Measurements from ENCODE around the gene ACAP3.
A peak's percentile ranks its signal among the peaks of the same experiment; 100 is the strongest.
"Not testable (repeated sequence)": the region's sequence is repeated elsewhere in the genome, so short reads cannot be mapped to it uniquely, and the experiment has no call there.

ACAP3 gene

GRCh38 chr1:1329304-1330210 lies 21.8 kb upstream of the ACAP3 start:
- no peak for DNase-seq

- no peak for DNase-seq
Observed at GRCh38 chr1:1328254-1328653, 20.5 kb upstream of the ACAP3 start.

GRCh38 chr1:1327291-1327690 lies 19.6 kb upstream of the ACAP3 start:
- DNase-seq, result no peak

GRCh38 chr1:1326075-1326605 lies 18.4 kb upstream of the ACAP3 start:
- DNase-seq, result no peak

GRCh38 chr1:1325288-1326074 lies 17.8 kb upstream of the ACAP3 start:
- DNase-seq, result no peak

GRCh38 chr1:1324524-1325287 lies 17.0 kb upstream of the ACAP3 start, which contains the start of the genes CPTP and INTS11:
Gene CPTP (plus strand): TSS chr1:1324802. CDS start chr1:1326911, 2,109 bp downstream.
Gene INTS11 (minus strand): TSS chr1:1324660. CDS start chr1:1324608, 52 bp downstream.
- DNase-seq, result peak; percentile 95

GRCh38 chr1:1324084-1324523 lies 16.4 kb upstream of the ACAP3 start:
- DNase-seq, result no peak

- no peak for DNase-seq
Observed at GRCh38 chr1:1322952-1323351, 15.2 kb upstream of the ACAP3 start.

- DNase-seq, result no peak
Observed at GRCh38 chr1:1322418-1322817, 14.7 kb upstream of the ACAP3 start.

- no peak for DNase-seq
Observed at GRCh38 chr1:1321477-1321876, 13.7 kb upstream of the ACAP3 start.

GRCh38 chr1:1320666-1321448 lies 13.1 kb upstream of the ACAP3 start:
- no peak for DNase-seq

GRCh38 chr1:1319646-1319941 lies 11.9 kb upstream of the ACAP3 start:
- no peak for DNase-seq

GRCh38 chr1:1318777-1319645 lies 11.3 kb upstream of the ACAP3 start:
- no peak for DNase-seq

GRCh38 chr1:1318131-1318652 lies 10.5 kb upstream of the ACAP3 start:
- DNase-seq, result no peak

GRCh38 chr1:1317420-1317819 lies 9.7 kb upstream of the ACAP3 start:
- no peak for DNase-seq

GRCh38 chr1:1316199-1316598 lies 8.5 kb upstream of the ACAP3 start:
- not testable (repeated sequence) for DNase-seq

- no peak for DNase-seq
Observed at GRCh38 chr1:1315435-1315954, 7.8 kb upstream of the ACAP3 start.

GRCh38 chr1:1314678-1315335 lies 7.1 kb upstream of the ACAP3 start:
- no peak for DNase-seq

- no peak for DNase-seq
Observed at GRCh38 chr1:1314237-1314586, 6.5 kb upstream of the ACAP3 start.

All from effector CD8-positive, alpha-beta T cell (primary cell).